Left renal cortex interstitium (tissue), 4 donors: Measurements from ENCODE around the gene NRXN3. TPM values are rescaled to one million over a fixed set of nuclear protein-coding genes. Genes with fewer than 3 reads are reported as not detected.
"Not testable (repeated sequence)": the region's sequence is repeated elsewhere in the genome, so short reads cannot be mapped to it uniquely, and the experiment has no call there.

Source experiments
- DNase-seq, 4 donors: peaks; one replicate each; pipeline ENCODE4 v3.0.0-alpha.2; 2013; ENCODE audit warnings: low read depth in 4 of 4, low spot score in 2 of 4, missing footprints in 1 of 4
- polyA plus RNA-seq, 4 donors: library from polyadenylated mRNA; unstranded; fragments of 120-200 nt; gene quantifications; one replicate each; pipeline ENCODE4 v1.2.1, GENCODE V29; 2013; ENCODE audit not compliant: insufficient read length in 4 of 4

NRXN3 gene
- polyA plus RNA-seq, 4 donors, result 5.4 to 8.4 (median 6.3) TPM

- DNase-seq, result no peak
Observed at GRCh38 chr14:79727900-79728299, 1557.7 kb downstream of the NRXN3 start.

GRCh38 chr14:79728331-79728730, 1558.2 kb downstream of the NRXN3 start:
- no peak for DNase-seq

- DNase-seq, result no peak
Observed at GRCh38 chr14:79729731-79730130, 1559.6 kb downstream of the NRXN3 start.

GRCh38 chr14:79730196-79730595, 1560.0 kb downstream of the NRXN3 start:
- no peak for DNase-seq

GRCh38 chr14:79730953-79731352, 1560.8 kb downstream of the NRXN3 start:
- DNase-seq, result no peak

GRCh38 chr14:79732911-79733655, 1562.9 kb downstream of the NRXN3 start:
- DNase-seq, result no peak

GRCh38 chr14:79734151-79734550, 1564.0 kb downstream of the NRXN3 start:
- DNase-seq, result no peak

GRCh38 chr14:79734656-79735055, 1564.5 kb downstream of the NRXN3 start:
- no peak for DNase-seq

- no peak for DNase-seq
Observed at GRCh38 chr14:79735121-79735520, 1564.9 kb downstream of the NRXN3 start.

- DNase-seq, result no peak
Observed at GRCh38 chr14:79740066-79740601, 1570.0 kb downstream of the NRXN3 start.

- DNase-seq, result no peak
Observed at GRCh38 chr14:79742142-79742541, 1572.0 kb downstream of the NRXN3 start.

GRCh38 chr14:79745046-79745445, 1574.9 kb downstream of the NRXN3 start:
- DNase-seq, result no peak

- DNase-seq, result no peak
Observed at GRCh38 chr14:79749065-79749464, 1578.9 kb downstream of the NRXN3 start.

- DNase-seq, result no peak
Observed at GRCh38 chr14:79758985-79759384, 1588.8 kb downstream of the NRXN3 start.

GRCh38 chr14:79764323-79764722, 1594.2 kb downstream of the NRXN3 start:
- DNase-seq, result no peak

GRCh38 chr14:79766511-79766910, 1596.3 kb downstream of the NRXN3 start:
- DNase-seq, result no peak

GRCh38 chr14:79767251-79767650, 1597.1 kb downstream of the NRXN3 start:
- DNase-seq, result no peak

GRCh38 chr14:79767721-79768120, 1597.5 kb downstream of the NRXN3 start:
- DNase-seq, result not testable (repeated sequence)

GRCh38 chr14:79781882-79782281, 1611.7 kb downstream of the NRXN3 start:
- no peak for DNase-seq

- DNase-seq, result no peak
Observed at GRCh38 chr14:79783041-79783440, 1612.9 kb downstream of the NRXN3 start.

GRCh38 chr14:79786522-79786921, 1616.3 kb downstream of the NRXN3 start:
- no peak for DNase-seq

GRCh38 chr14:79788346-79788745, 1618.2 kb downstream of the NRXN3 start:
- DNase-seq, result no peak
